MM.1S (cell line): Measurements from ENCODE around the gene TMEM178B.

Experiments
- DNase-seq: peaks from one replicate; pipeline ENCODE4 v3.0.0-alpha.2; 2015
- H2AFZ ChIP-seq: fragments of 300-600 bp; sonication (generic); 2 replicates; pipeline ENCODE4 v1.6.0; 2016; ENCODE audit warnings: antibody characterized with exemption, low read length
- H3F3A ChIP-seq: fragments of 300-600 bp; sonication (generic); 2 replicates; pipeline ENCODE4 v1.6.1; 2016; ENCODE audit warnings: mild to moderate bottlenecking, antibody characterized with exemption, low read length, moderate library complexity, mixed read lengths; ENCODE audit not compliant: insufficient read depth
- H3K27ac ChIP-seq: fragments of 300-600 bp; sonication (generic); 2 replicates; pipeline ENCODE4 v1.5.1; 2016; ENCODE audit warnings: mild to moderate bottlenecking, low read length
- H3K27me3 ChIP-seq: fragments of 300-600 bp; sonication (generic); replicated peaks from 2 replicates; pipeline ENCODE4 v1.6.0; 2016; ENCODE audit warnings: low read length; ENCODE audit not compliant: insufficient read depth
- H3K36me3 ChIP-seq: fragments of 300-600 bp; sonication (generic); replicated peaks from 2 replicates; pipeline ENCODE4 v1.6.1; 2016; ENCODE audit warnings: mild to moderate bottlenecking, low read length, mixed read lengths; ENCODE audit not compliant: insufficient read depth
- H3K4me1 ChIP-seq: fragments of 300-600 bp; sonication (generic); 2 replicates; pipeline ENCODE4 v1.6.1; 2016; ENCODE audit warnings: low read length, mixed read lengths
- H3K4me2 ChIP-seq: fragments of 300-600 bp; sonication (generic); 2 replicates; pipeline ENCODE4 v1.6.0; 2016; ENCODE audit warnings: low read depth, low read length
- H3K4me3 ChIP-seq: fragments of 300-600 bp; sonication (generic); 2 replicates; pipeline ENCODE4 v1.5.1; 2016; ENCODE audit warnings: low read length, mixed read lengths
- H3K79me2 ChIP-seq: fragments of 300-600 bp; sonication (generic); 2 replicates; pipeline ENCODE4 v1.6.1; 2016; ENCODE audit warnings: mixed run types, low read length, mixed read lengths
- H3K9ac ChIP-seq: fragments of 300-600 bp; sonication (generic); 2 replicates; pipeline ENCODE4 v1.6.1; 2016; ENCODE audit warnings: low read length, mixed read lengths
- H3K9me2 ChIP-seq: fragments of 300-600 bp; sonication (generic); replicated peaks from 2 replicates; pipeline ENCODE4 v1.6.1; 2016; ENCODE audit warnings: mild to moderate bottlenecking, low read length, mixed read lengths; ENCODE audit not compliant: insufficient read depth
- H3K9me3 ChIP-seq: fragments of 300-600 bp; sonication (generic); replicated peaks from 2 replicates; pipeline ENCODE4 v1.6.1; 2016; ENCODE audit warnings: mild to moderate bottlenecking, low read length, mixed read lengths; ENCODE audit not compliant: insufficient read depth
- H4K20me1 ChIP-seq: fragments of 300-600 bp; sonication (generic); 2 replicates; pipeline ENCODE4 v1.6.1; 2016; ENCODE audit warnings: mild to moderate bottlenecking, low read length, moderate library complexity, mixed read lengths; ENCODE audit not compliant: insufficient read depth
- EZH2 ChIP-seq: fragments of 300-600 bp; sonication (generic); optimal IDR thresholded peaks from 2 replicates; pipeline ENCODE3; 2017; ENCODE audit warnings: low read depth, mild to moderate bottlenecking, antibody characterized with exemption, low read length, mixed read lengths
- EZH2phosphoT487 ChIP-seq: fragments of 300-600 bp; sonication (generic); IDR thresholded peaks from 2 replicates; pipeline ENCODE4 v1.6.1; 2018; ENCODE audit warnings: antibody characterized with exemption, low read length
- TF ChIP-seq, protein P1 (sequence below): fragments of 300-600 bp; sonication (generic); IDR thresholded peaks from 2 replicates; pipeline ENCODE4 v1.5.1; 2016; ENCODE audit warnings: antibody characterized with exemption, low read length, mixed read lengths

TMEM178B gene

DNA sequence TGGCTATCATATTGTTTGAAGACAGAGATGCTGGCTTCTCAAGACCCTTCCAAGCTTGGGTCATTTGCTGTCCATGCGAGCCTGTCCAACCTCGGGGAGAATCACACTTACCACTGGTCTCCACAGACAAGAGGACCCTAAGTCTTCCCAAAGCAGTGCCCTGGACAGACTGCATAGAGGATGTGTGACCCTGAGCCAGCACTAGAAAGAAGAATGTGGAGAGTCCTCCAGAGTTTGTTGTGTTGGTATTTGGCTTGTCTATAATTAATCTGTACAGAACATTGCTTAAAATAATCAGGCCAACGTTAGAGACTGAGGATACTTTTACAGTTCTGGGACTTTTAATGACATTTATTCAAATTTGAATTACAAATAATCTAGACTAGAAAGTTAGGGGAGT is 212.7 kb downstream of the TMEM178B start:
- H3K9me2 ChIP-seq = no peaks in the 10 kb centered on the region
- H4K20me1 ChIP-seq = no peaks in the 10 kb centered on the region
- no peak overlapping the region for H3K4me2 ChIP-seq
- no peaks in the 10 kb centered on the region for H3K9me3 ChIP-seq
- no peak for DNase-seq
- no peaks in the 10 kb centered on the region for H3K36me3 ChIP-seq
- H3K4me3 ChIP-seq = no peak overlapping the region
- peaks cover 18% of the 10 kb centered on the region for H3K4me1 ChIP-seq
- no peak overlapping the region for H2AFZ ChIP-seq
- peaks cover 7% of the 10 kb centered on the region; the same call in 1 of the 2 replicates for H3F3A ChIP-seq
- H3K79me2 ChIP-seq = 0 out of 2 replicates have a peak, but pooled peaks cover 3% of the 10 kb centered on the region
- H3K9ac ChIP-seq = no peak overlapping the region
- no peaks in the 10 kb centered on the region for H3K27me3 ChIP-seq
- TF ChIP-seq, protein P1, sequence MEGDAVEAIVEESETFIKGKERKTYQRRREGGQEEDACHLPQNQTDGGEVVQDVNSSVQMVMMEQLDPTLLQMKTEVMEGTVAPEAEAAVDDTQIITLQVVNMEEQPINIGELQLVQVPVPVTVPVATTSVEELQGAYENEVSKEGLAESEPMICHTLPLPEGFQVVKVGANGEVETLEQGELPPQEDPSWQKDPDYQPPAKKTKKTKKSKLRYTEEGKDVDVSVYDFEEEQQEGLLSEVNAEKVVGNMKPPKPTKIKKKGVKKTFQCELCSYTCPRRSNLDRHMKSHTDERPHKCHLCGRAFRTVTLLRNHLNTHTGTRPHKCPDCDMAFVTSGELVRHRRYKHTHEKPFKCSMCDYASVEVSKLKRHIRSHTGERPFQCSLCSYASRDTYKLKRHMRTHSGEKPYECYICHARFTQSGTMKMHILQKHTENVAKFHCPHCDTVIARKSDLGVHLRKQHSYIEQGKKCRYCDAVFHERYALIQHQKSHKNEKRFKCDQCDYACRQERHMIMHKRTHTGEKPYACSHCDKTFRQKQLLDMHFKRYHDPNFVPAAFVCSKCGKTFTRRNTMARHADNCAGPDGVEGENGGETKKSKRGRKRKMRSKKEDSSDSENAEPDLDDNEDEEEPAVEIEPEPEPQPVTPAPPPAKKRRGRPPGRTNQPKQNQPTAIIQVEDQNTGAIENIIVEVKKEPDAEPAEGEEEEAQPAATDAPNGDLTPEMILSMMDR = no peak
- TF ChIP-seq EZH2 (no peak), EZH2phosphoT487 (no peak)
- H3K27ac ChIP-seq = no peak overlapping the region

DNA sequence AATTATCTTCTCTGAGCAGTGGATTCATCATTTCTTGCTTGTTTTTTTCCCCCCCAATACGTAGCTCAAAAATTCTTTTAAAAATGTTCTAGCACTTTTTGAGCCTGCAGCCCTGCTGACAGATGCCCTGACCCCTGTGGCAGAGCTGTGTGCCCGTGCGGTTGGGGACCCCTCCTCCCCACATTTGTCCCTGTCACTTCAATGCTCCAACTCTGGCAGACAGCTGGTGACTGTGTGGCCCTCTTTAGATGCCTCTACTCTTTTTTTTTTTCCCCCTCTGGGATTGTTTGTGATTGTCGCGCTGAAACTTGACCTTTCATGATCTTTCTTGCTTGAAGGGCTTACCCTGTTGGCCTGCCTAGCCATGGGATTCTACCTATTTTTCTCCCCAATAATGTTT is 214.1 kb downstream of the TMEM178B start:
- no peak overlapping the region for H3K27ac ChIP-seq
- H3K79me2 ChIP-seq = 0 out of 2 replicates have a peak, but pooled peaks cover 3% of the 10 kb centered on the region
- no peaks in the 10 kb centered on the region for H3K9me3 ChIP-seq
- H3K4me1 ChIP-seq = peaks cover 29% of the 10 kb centered on the region
- peaks cover 7% of the 10 kb centered on the region; the same call in 1 of the 2 replicates for H3F3A ChIP-seq
- H3K4me2 ChIP-seq = no peak overlapping the region
- H2AFZ ChIP-seq = no peak overlapping the region
- no peak for TF ChIP-seq EZH2phosphoT487
- TF ChIP-seq, protein P1 = no peak
- TF ChIP-seq EZH2 = no peak
- H4K20me1 ChIP-seq = no peaks in the 10 kb centered on the region
- H3K27me3 ChIP-seq = no peaks in the 10 kb centered on the region
- no peaks in the 10 kb centered on the region for H3K9me2 ChIP-seq
- no peak for DNase-seq
- no peaks in the 10 kb centered on the region for H3K36me3 ChIP-seq
- no peak overlapping the region for H3K4me3 ChIP-seq
- no peak overlapping the region for H3K9ac ChIP-seq

DNA sequence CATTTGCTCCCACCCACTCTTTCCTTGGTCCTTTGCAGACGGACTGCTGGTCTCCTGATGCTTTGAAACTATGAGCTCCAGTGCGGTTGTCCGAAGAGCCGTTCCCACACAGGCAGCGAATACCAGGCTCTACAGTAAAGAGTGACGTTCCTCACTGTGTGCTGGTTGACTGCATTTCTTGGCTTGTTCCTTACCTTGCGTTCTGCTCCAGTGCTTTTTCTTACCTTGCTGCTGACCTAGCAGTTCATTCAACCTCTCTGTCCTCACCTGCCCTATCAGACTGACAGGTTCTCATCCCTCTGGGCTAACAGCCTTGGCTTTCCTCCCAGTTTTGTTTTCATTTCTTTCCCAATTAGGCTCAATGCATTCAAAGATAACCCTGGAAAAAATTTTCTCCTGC is 214.8 kb downstream of the TMEM178B start:
- Histone ChIP-seq H3K27ac (no peak overlapping the region), H3K79me2 (0 out of 2 replicates have a peak, but pooled peaks cover 3% of the 10 kb centered on the region), H3K9me3 (no peaks in the 10 kb centered on the region), H4K20me1 (no peaks in the 10 kb centered on the region), H3K9me2 (no peaks in the 10 kb centered on the region), H3F3A (peaks cover 14% of the 10 kb centered on the region), H3K36me3 (no peaks in the 10 kb centered on the region), H3K27me3 (no peaks in the 10 kb centered on the region), H3K9ac (no peak overlapping the region), H2AFZ (no peak overlapping the region), H3K4me2 (no peak overlapping the region), H3K4me3 (no peak overlapping the region), H3K4me1 (peaks cover 36% of the 10 kb centered on the region)
- TF ChIP-seq EZH2 = no peak
- no peak for TF ChIP-seq EZH2phosphoT487
- TF ChIP-seq, protein P1 = no peak
- no peak for DNase-seq
